GM21360 (cell line): ENCODE measurements around the gene TGFBRAP1.
"Not testable (repeated sequence)": the region's sequence is repeated elsewhere in the genome, so short reads cannot be mapped to it uniquely, and the experiment has no call there.

ENCODE experiments used
- ATAC-seq: cut with Tn5 transposase; IDR thresholded peaks from one replicate; pipeline ENCODE4 v1.9.1; 2021; ENCODE audit warnings: mild to moderate bottlenecking, moderate library complexity; ENCODE audit not compliant: unreplicated experiment

The TGFBRAP1 gene

DNA sequence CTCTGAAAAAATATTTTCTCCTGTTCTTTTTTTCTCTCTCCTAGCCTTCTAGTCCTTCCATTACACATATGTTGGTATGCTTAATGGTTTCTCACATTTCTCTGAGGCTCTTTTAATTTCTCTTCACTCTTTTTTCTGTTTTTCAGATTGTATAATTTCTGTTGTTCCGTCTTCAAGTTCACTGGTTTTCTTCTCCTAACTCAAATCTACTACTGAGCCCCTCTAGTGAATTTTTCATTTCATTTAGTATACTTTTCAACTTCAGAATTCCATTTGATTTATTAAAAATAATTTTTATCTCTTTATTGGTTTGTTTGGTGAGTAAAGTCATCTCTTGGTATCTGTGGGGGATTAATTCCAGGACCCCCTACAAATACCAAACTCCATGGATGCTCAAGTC lies 27.6 kb upstream of the TGFBRAP1 start:
- ATAC-seq, result no peak

DNA sequence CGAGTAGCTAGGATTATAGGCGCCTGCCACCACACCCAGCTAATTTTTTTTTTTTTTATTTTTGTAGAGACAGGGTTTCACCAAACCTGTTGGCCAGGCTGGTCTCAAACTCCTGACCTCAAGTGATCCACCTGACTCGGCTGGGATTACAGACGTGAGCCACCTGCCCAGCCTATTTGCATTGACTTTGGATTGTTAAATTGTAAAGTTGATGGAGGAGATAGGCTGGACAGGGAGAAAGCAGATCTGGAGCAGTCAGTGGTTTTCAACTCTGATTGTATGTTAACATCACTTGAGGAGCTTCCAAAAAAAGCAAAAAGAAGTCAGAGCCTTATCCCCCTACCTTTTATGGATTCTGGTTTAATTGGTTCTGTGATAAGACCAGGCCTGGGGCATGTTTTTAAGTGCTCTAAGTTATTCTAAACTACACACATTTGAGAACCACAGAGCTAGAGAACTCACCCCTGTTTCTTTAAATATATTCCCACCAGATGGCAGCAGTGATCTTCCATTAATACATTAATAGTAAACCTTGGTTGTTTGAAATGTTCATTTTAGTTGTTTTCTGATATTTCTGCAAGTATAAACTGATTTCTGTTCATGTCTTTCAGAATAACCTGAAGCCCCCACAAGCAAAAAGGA lies 15.3 kb upstream of the TGFBRAP1 start:
- no peak for ATAC-seq

DNA sequence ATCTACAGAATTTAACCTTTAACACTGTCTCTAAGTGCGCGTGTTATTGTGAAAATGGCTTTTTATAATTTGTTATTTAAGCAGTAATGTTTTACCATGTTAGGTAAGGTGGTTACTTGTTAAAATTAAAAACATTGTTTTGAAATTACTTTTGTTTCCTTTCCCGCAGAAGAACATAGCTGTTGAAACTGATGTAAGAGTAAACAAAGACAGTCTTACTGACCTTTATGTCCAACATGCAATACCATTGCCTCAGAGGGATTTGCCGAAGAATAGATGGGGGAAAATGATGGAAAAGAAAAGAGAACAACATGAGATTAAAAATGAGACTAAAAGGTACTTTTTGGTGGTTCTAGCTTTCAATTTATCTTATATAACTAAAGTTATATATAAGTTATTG lies 9.9 kb upstream of the TGFBRAP1 start:
- no peak for ATAC-seq

DNA sequence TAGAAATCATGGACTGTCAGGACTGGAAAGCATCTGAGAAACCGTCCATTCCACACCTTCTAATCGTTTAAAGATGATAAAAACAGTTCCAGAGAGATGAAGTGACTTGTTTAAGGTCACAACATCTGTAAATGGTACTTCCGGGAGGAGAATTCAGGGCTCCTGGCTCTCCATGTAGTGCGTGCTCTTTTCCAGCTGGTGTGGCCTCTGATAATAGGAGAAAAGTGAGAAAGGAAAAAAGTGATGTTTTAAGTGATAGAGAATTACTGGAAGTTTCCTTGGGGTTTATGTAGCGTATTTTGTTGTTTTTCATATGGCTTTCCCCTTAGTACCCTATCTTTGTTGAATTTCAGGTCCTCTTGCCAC lies 8.5 kb upstream of the TGFBRAP1 start:
- ATAC-seq, result peak; percentile 7

DNA sequence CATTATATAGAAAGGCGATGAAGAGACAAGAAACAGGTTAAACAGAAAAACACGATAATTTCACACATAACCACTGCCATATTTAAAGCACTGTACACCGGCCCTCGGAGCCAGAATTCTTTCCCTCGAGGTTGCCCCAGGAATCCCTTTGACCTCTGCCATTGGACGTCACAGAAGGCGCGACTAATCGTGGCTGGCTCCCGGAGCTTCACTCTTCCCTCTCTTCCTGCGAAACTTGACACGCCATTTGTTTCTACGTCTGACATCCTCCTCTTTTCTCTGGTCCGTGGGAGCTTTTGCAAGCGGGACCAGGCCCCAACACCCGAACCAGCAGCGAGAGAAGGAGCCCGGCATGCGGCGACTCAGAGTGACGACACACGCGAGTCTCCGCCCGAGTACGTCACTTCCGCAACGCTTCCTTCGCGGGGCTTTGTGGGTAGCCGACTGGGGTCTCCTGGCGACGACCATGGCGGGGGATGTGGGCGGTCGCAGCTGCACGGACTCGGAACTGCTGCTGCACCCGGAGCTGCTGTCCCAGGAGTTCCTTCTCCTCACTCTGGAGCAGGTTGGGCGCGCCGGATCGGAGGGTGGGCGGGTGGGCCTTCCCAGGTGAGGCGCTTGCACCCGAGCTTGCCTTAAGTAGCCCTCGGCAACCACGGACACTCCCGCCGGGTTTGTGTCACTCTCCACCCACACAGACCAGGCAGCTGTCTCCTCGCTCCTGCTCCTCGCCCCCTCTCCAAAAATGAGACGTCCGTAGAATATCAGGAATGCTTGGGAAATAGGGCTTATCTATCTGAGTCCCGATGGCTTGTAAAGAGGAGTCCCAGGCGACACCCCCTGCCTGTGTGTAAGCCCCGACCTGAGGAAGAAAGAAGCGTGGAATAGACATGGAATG lies 7.8 kb upstream of the TGFBRAP1 start, which contains the start of gene C2orf49:
Gene C2orf49 (plus strand): TSS at position 419 of the 898 bp plus-strand sequence. CDS start 48 bp downstream, at position 467.
- ATAC-seq, result peak; percentile 86

DNA sequence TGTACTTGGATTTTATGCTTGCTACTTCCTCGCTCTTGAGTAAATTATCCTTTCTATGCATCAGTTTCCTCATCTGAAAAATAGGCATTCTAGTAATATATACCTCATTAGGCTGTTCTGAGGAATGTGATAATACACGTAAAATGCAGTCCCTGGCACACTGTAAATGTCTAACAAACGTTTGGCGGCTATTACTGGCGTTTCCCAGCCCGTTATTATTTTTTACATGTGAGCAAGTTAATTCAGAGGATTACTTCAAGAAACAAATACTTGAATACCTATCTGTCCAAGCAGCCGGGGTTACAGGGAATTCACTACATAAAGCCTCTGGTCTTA lies 7.2 kb upstream of the TGFBRAP1 start:
- ATAC-seq, result no peak

DNA sequence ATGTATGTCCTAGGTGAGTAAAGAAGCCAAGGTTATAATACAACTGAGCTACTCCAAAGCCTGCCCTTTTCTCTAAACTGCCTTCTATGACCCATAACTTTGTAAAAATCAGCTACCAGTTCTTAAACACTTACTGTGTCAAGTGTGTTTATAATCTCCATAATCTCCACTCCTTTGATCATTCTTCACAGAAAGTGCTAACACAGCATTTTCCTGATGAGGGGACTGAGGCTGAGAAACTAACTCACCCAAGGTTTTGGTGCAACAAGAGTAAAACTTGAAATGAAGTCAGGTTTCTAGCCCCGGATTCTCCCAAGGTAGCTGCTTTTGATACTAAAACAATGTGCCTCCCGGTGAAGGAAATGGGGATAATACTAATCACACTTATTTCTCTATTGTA lies 5.9 kb upstream of the TGFBRAP1 start:
- no peak for ATAC-seq

DNA sequence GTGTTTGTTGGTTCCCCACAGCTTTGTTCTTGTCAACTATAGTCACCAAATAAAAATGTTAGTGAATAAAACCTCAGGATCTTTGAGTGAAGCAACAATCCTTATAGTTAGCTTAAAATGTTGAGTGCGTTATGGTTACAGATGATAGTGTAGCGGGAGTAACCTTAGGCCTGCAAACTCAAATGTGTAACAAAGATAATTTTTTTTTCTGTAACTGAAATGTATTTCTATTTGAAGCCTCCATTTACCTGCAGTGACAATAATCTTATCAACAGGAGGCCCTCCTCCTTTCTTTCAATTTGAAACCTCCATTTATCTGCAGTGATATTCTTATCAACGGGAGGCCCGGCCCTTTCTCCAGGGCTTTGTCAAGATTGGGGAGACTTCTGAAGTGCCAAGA lies 4.7 kb upstream of the TGFBRAP1 start:
- no peak for ATAC-seq

DNA sequence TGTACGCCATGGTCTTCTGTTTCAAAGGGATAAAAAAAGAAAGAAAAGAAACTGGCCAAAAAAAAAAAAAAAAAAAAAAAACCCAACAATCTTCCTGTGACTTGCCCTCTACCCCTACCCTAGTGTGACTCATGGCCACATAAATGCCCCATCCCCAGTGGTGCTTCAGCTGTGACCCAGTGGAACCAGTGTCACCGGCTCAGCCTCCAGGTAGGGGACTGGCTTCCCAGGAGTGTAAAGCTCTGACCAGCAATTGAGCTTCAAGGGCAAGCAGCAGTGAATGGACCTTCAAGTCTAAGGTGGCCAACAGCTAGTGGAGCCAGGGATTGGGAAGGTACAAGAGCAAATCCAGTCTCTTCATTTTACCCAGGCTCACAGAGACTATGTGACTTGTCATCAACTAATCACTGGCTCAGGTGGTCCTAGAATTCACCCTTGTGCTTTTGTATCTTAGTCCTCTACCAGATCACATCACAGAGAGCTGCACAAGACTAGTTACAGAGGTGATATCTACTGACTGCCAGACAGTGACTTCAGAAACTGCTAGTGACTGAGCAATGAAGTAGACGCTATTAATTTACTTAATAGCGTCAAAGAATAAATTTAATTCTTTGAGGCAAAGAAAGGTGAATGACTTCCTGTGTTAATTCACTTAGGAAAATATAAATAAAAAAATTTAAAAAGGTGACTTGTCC lies 1.3 kb upstream of the TGFBRAP1 start:
- no peak for ATAC-seq

DNA sequence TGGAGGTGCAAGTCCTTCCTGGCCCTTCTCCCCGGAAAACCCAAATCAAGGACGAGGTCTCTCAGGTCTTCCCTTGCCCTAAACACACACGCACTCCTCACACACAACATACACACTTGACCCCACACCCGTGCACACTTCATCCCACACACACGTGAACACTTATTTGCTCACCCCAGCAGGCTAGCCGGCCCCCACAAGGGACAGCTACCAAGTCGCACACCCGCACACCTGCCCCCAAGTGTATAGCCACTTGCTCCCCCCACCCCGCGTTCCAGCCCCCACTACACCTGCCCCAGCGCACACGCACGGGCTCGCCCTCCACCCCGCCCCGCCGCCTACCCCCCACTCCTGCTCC lies 359 bp downstream of the TGFBRAP1 start:
- peak; percentile 2 for ATAC-seq

DNA sequence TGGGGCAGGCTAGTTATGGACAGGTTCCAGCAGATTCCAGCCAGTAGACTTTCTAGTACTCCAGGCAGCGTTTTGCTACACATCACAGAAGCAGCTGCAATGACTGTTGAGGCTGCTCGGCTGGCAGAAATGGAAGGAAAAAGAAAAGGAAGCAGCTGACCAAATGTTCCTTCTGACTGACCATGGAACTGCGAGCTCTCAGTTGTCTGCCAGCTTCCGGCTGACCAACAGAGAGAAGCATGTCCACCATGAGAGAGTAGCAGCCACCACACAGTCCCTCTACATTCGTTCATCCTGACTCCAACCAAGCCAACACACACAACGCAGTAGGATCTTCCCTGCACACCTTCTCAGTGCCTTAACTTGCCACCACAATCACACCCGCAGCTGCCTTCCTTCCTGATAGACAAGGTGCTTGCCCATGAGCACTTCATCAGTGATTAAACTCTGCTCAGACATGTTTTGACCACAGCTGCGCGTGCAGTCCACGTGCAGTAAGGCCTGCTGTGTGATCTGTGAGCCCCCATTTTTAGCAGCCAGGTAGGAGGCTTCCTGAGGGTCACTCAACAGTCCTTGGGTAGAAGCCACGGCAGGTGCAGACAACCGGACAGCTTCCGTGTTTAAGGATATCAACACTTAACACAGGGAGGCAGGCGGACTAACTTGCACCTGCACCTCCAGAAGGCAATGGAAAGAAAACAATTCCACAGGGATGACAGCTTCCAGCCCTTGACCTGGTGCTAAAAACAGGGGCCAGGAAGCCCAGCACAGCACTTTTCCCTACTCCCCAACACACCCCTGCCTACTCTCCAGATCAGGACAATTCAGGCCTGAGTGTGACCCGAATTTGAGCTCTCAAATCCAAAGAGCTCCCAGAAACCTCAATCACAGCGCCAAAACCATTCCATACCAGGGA lies 996 bp downstream of the TGFBRAP1 start:
- no peak for ATAC-seq

DNA sequence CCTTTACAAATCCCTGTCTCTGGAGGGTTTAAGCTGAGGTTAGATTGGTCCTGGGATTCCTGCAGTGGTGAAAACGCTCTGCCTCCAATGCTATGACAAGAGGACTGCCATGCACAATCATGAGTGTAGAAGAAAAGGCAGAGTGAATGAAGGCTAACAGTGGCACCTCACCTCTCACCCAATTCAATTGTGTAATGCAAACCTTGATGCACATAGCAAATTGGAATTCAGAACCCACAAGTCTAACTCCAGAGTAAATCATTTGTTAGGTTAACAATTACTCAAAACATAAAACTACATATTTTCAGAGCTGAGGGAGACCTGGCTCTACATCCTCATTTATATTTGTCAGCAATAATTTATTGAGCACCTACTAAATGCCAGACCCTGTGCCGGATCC lies 1.8 kb downstream of the TGFBRAP1 start:
- ATAC-seq, result no peak

DNA sequence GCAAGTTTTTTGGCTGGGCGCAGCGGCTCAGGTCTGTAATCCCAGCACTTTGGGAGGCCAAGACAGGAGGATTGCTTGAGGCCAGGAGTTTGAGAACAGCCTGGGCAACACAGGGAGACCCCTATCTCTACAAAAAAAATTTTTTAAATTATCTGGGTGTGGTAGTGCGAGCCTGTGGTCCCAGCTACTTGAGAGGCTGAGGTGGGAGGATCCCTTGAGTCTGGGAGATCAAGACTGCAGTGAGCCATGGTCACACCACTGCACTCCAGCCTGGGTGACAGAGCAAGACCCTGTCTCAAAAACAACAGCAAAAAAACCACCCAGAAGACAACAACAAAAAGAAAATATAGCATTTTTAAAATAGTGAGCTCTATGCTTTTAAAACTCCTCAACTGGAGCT lies 2.3 kb downstream of the TGFBRAP1 start:
- not testable (repeated sequence) for ATAC-seq

DNA sequence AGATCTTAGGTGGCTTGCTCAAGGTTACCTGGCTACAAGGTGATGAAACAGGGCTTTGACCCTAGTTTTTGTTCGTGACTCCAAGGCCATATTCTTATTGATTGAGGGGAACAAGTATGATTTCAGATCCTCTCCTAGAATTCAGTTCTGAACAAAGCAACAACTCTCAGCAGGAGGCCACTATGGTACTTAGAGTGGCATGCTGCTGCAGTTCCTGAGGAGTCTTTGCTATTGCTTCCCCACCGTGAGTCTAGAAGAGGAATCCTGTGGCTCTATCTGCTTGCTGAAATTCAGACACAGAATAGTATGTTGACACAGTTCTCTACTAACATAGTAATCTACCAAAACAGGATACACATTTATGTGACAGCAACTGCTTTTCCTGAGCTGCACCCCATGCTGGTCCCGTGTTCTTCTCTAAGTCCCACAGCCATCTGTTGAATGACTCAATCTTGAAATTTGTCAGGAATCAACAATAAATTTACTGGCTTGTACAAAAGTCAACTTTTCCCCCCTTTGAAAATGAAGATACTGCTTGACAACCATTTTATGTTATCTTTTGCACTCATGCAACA lies 4.1 kb downstream of the TGFBRAP1 start:
- ATAC-seq, result no peak

DNA sequence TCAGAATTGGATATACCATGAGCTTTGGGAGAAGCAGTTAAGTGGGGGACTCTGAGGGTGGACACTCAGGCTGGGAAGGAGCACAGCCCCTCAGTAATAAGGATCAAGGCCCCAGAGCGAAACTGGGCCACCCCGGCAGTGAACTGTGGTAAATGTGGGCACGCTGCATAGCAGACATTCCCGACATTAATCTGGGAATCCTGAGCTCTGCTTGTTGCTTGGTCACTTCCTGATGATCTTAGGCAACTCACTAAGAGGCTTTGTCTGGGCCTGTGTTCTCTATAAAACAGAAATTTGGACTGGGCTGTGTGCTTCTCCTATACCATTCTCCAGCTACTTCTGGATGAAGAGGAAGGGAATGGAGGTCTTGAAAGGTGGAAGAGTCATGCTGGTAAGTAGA lies 4.8 kb downstream of the TGFBRAP1 start:
- no peak for ATAC-seq

DNA sequence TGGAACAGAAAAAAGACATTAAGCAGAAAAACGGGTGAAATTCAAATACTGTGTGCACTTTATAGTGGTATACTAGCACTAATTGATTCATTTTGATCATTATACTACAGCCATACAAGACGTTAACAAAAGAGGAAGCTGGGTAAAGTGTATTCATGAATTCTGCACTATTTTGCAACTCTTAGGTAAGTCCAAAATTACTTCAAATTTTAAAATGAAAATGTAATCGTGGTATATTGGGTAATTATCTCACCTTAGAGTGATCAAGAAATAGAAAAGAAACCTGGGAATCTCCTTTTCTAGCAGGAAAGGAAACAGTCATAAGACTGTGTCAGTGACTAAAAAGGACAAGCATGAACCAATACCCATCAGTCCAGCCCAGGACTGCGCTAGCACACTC lies 5.4 kb downstream of the TGFBRAP1 start:
- no peak for ATAC-seq

DNA sequence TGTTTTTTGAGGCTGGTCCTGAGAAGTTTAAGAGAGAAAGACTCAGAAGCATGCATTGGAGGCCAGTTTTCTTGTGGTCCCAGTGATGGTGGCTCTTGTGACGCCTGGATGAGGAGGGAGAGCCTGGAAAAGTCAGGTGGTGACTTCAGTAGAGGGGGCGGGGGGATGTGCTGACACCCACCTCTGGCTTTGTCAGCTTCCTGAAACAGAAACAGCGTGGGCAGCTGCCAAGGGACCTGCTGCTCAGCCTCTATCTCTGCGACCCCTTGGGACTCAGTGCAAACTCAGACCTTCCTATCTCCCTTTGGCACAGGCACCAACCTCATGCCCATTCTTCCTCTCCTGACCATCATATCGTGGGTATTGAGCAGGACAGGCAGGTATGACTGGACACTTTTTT lies 6.4 kb downstream of the TGFBRAP1 start:
- ATAC-seq, result no peak

DNA sequence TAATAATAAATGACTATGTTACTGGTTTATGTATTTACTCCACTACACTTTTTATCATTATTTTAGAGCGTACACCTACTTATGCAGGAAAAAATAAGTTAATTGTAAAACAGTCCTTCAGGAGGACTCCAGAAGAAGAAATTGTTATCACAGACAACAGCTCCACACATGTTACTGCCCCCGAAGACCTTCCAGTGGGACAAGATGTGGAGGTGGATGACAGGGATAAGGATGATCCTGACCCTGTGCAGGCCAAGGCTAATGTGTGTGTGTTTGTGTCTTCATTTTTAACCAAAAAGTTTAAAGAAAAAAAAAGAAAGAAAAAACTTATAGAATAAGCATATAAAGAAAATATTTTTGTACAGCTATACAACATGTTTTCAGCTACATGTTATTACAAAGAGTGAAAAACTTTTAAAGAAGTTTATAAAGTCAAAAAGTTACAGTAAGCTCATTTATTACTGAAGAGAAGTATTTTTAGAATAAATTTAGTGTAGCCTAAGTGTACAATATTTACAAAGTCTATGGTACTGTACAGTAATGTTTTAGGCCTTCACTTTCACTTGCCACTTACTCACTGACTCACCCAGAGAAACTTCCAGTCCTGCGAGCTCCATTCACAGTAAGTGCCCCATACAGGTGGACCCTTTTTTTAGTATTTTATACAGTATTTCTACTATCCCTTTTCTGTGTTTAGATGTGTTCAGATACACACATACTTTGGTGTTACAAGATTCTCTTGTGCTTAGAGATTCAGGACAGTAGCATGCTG lies 7.5 kb downstream of the TGFBRAP1 start:
- no peak for ATAC-seq

DNA sequence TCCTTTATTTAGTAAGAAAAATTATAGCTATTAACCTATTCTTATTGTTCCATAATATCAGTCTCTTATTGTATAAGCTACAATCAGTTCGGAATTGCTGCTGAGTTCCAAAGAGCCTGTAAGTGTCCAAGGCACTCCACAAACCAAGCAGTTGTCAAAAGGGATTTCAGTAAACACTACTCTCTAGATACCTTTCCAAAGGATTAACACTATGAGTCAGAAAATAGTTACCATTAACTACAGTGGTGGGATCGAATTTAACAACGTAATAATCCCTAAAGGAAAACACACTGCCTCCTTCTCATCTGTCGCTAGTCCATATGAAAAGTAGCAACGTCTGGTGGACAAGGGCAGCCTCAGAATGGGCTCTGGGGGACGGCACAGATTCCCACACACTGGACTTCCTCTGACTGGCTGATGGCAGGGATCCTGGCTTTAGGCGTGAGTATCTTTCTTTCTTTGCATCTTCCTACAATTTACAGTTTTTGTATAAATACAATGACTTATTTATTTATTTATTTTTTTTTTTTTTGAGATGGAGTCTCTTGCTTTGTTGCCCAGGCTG lies 8.8 kb downstream of the TGFBRAP1 start:
- ATAC-seq, result no peak

DNA sequence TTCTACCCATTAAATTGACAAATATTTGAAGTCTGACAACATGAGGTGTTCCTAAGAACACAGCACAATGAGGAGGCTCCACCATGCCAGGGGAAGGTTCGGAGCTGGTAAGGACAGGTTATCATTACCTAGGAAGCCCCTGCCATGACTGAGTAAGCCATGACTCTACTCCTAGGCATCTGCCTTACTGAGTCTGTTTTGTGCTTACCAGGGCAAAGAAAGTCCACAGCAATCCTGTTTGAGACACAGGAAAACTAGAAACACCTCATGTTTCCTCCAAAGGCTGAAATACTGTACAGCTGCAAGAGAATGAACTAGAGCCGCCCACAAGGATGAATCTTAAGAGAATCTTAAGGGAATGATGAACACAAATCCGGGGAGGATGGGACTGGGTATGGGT lies 11.6 kb downstream of the TGFBRAP1 start:
- no peak for ATAC-seq
